Transverse colon (tissue), 4 donors: ENCODE measurements around the gene EIF1AD. TPM values are rescaled to one million over a fixed set of nuclear protein-coding genes. Genes with fewer than 3 reads are reported as not detected.

Source experiments
- DNase-seq: peaks from one replicate; pipeline ENCODE4 v3.0.0-alpha.2; 2019
- H3K27ac ChIP-seq, 4 donors: fragments of 200-600 bp; sonication (generic); 2 replicates each; pipeline ENCODE4 v1.5.1; 2016 to 2018; ENCODE audit warnings: inconsistent platforms in 4 of 4
- H3K27me3 ChIP-seq: fragments of 200-600 bp; sonication (generic); 2 replicates; pipeline ENCODE4 v1.5.1; 2017; ENCODE audit warnings: inconsistent platforms
- H3K36me3 ChIP-seq, 4 donors: fragments of 200-600 bp; sonication (generic); 2 replicates each; pipeline ENCODE4 v1.5.1; 2017 to 2019; ENCODE audit warnings: inconsistent platforms in 4 of 4
- H3K4me1 ChIP-seq, 4 donors: fragments of 200-600 bp; sonication (generic); 2 replicates each; pipeline ENCODE4 v1.5.1; 2017 to 2020; ENCODE audit warnings: inconsistent platforms in 4 of 4
- H3K4me3 ChIP-seq, 4 donors: fragments of 200-600 bp; sonication (generic); 1 replicate in 1 of 4; 2 replicates in 3 of 4; pipeline versions ENCODE4 v1.5.1 to v1.6.1; 2017 to 2019; ENCODE audit warnings: inconsistent platforms in 4 of 4
- H3K9me3 ChIP-seq, 2 donors: fragments of 200-600 bp; sonication (generic); 2 replicates each; pipeline ENCODE4 v1.5.1; 2017 to 2019; ENCODE audit warnings: inconsistent platforms in 2 of 2
- EP300 ChIP-seq: sonication (generic); formaldehyde crosslinking; IDR thresholded peaks from one replicate; pipeline ENCODE4 v1.6.1; 2017; ENCODE audit warnings: antibody characterized with exemption, low read depth
- POLR2A ChIP-seq: fragments of 450-650 bp; IDR thresholded peaks from one replicate; pipeline ENCODE4 v1.6.1; 2016; ENCODE audit warnings: antibody characterized with exemption, mild to moderate bottlenecking, moderate library complexity
- POLR2AphosphoS5 ChIP-seq, 3 donors: sonication (generic); formaldehyde crosslinking; IDR thresholded peaks; one replicate each; pipeline ENCODE4 v1.6.1; 2016; ENCODE audit warnings: antibody characterized with exemption in 3 of 3
- WGBS, 2 donors: methylation state at CpG; one replicate each; pipeline ENCODE4 v1.1.5; 2018; ENCODE audit warnings: low coverage in 1 of 2; 5-methylcytosine and 5-hydroxymethylcytosine counted together
- in situ Hi-C, 4 donors: fragments of 200-750 bp; cut with MboI; loops; one replicate each; pipeline versions ENCODE4 v1.15.0 to v1.15.1; 2017; ENCODE audit warnings: low sequenced_read_pairs in 3 of 4, low pct_ligation_motif_present in 1 of 4, low pct_unique_long_range_greater_than_20kb in 1 of 4
- intact Hi-C: fragments of 100-400 bp; cut with DNase I; formaldehyde crosslinking; loops from one replicate; pipeline ENCODE4 v1.15.1; 2023; ENCODE audit warnings: low total_unique reads
- total RNA-seq, 4 donors: library from RNA; depleted of rRNA; stranded (reverse); fragments of >200 nt; gene quantifications; one replicate each; pipeline ENCODE4 v1.1.0, GENCODE V29; 2016
- TF ChIP-seq, protein P1 (sequence below), 5 experiments: fragments of 200-600 bp in 3 of 5; fragments of 450-650 bp in 2 of 5; sonication (generic) in 3 of 5; IDR thresholded peaks; 1 replicate in 2 of 5; 2 replicates in 3 of 5; pipeline ENCODE4 v1.5.1; 2016 to 2017; ENCODE audit warnings: antibody characterized with exemption in 5 of 5, inconsistent platforms in 3 of 5, mild to moderate bottlenecking in 2 of 5, moderate library complexity in 1 of 5

The EIF1AD gene
- total RNA-seq, 4 donors from 2014 or later, result 14.6 to 82.6 (median 31.2) TPM

DNA sequence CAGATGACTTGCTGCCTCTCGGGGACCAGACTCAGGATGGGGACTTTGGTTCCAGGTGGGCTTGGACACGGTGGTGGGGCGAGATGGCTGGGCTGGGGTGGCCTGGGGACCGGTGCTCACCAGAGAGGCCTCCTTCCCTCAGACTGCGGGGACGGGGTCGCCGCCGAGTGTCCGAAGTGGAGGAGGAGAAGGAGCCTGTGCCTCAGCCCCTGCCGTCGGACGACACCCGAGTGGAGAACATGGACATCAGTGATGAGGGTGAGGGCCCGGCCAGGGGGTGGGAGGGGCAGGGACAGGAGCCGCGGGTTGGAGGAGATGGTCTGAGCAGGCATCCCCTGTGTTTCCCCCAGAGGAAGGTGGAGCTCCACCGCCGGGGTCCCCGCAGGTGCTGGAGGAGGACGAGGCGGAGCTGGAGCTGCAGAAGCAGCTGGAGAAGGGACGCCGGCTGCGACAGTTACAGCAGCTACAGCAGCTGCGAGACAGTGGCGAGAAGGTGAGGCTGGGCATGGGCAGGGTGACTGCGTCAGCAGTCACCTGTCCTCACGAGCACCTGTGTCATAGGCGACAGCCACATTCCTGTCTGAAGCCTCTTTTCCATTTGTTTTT is 34.5 kb downstream of the EIF1AD start:
- Histone ChIP-seq H3K36me3 (peaks cover 0 to 60% (median 30%) of the 10 kb centered on the region in 4 donors), H3K27me3 (no peaks in the 10 kb centered on the region), H3K27ac (no peak overlapping the region), H3K4me1 (peaks cover 13 to 18% (median 15%) of the 10 kb centered on the region in 4 donors), H3K9me3 (no peaks in the 10 kb centered on the region), H3K4me3 (no peak overlapping the region)
- intact Hi-C loops (no loop called here), in situ Hi-C loops (no loop called here)
- TF ChIP-seq POLR2A (no peak), EP300 (no peak), POLR2AphosphoS5 (IDR thresholded peaks at IDR 0.05) (no peak)
- TF ChIP-seq, protein P1, sequence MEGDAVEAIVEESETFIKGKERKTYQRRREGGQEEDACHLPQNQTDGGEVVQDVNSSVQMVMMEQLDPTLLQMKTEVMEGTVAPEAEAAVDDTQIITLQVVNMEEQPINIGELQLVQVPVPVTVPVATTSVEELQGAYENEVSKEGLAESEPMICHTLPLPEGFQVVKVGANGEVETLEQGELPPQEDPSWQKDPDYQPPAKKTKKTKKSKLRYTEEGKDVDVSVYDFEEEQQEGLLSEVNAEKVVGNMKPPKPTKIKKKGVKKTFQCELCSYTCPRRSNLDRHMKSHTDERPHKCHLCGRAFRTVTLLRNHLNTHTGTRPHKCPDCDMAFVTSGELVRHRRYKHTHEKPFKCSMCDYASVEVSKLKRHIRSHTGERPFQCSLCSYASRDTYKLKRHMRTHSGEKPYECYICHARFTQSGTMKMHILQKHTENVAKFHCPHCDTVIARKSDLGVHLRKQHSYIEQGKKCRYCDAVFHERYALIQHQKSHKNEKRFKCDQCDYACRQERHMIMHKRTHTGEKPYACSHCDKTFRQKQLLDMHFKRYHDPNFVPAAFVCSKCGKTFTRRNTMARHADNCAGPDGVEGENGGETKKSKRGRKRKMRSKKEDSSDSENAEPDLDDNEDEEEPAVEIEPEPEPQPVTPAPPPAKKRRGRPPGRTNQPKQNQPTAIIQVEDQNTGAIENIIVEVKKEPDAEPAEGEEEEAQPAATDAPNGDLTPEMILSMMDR (IDR thresholded peaks at IDR 0.05), result no peak
- no peak for DNase-seq
- 94 to 100% methylated on average over 2 to 30 of the region's 30 CpGs for WGBS, 2 donors

DNA sequence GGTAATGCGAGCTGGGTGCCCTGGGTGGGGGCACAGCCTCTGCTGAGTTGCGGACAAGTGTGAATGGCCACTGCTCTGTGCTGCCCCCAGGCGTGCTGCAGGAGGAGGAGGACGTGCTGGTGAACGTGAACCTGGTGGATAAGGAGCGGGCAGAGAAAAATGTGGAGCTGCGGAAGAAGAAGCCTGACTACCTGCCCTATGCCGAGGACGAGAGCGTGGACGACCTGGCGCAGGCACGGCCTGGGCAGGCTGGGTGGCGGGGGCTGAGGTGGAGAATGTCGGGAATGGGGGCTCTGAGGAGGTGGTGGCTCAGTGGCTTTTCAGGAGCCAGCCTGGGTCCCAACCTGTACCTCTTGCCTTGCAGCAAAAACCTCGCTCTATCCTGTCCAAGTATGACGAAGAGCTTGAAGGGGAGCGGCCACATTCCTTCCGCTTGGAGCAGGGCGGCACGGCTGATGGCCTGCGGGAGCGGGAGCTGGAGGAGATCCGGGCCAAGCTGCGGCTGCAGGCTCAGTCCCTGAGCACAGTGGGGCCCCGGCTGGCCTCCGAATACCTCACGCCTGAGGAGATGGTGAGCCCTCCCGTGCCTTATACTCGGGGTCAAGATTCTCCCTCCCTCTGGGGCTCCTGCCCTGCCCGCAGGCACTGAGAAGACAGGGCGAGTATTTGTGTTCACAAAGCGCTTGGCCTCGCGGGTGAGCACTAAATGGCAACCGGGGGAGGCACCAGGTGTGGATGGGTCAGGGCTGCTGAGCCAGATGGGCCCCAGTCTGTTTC is 35.8 kb downstream of the EIF1AD start:
- no peaks in the 10 kb centered on the region for H3K27me3 ChIP-seq
- in situ Hi-C loops, result no loop called here
- WGBS, 2 donors, result 93 to 95% methylated on average over 3 to 36 of the region's 36 CpGs
- DNase-seq, result no peak
- H3K36me3 ChIP-seq, result peaks cover 0 to 60% (median 30%) of the 10 kb centered on the region in 4 donors
- intact Hi-C loops, result no loop called here
- H3K4me3 ChIP-seq, result no peak overlapping the region
- H3K9me3 ChIP-seq, result no peaks in the 10 kb centered on the region
- peaks cover 14 to 21% (median 20%) of the 10 kb centered on the region in 4 donors for H3K4me1 ChIP-seq
- no peak for TF ChIP-seq EP300
- TF ChIP-seq, protein P1 (IDR thresholded peaks at IDR 0.05), result no peak
- H3K27ac ChIP-seq, result no peak overlapping the region

DNA sequence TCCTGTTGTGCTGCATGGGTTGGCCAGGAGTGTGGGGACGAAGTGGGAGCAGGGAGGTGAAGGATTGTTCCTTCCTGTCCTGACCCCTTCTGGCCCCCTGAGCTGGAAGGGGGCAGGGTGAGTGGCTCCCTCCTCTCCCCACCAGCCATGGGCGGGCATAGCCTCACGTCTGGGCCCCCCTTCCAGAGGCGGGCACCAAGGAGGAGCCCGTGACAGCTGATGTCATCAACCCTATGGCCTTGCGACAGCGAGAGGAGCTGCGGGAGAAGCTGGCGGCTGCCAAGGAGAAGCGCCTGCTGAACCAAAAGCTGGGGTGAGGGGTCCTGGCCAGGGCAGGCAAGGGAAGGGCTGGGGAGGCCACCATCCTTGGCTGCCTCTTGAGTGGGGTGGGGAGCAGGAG is 37.1 kb downstream of the EIF1AD start:
- intact Hi-C loops, result no loop called here
- in situ Hi-C loops, result no loop called here
- Histone ChIP-seq H3K27ac (no peak overlapping the region), H3K4me1 (peaks cover 19 to 26% (median 23%) of the 10 kb centered on the region in 4 donors), H3K4me3 (no peak overlapping the region), H3K27me3 (no peaks in the 10 kb centered on the region), H3K9me3 (no peaks in the 10 kb centered on the region), H3K36me3 (peaks cover 0 to 55% (median 30%) of the 10 kb centered on the region in 4 donors)
- no peak for DNase-seq
- no peak for TF ChIP-seq POLR2AphosphoS5 (IDR thresholded peaks at IDR 0.05)
- no peak for TF ChIP-seq POLR2A
- TF ChIP-seq, protein P1 (IDR thresholded peaks at IDR 0.05), result no peak
- no peak for TF ChIP-seq EP300
- 93% methylated on average over 10 of the region's 10 CpGs; no CpG with 5 or more reads in 1 of the 2 donors for WGBS, 2 donors

DNA sequence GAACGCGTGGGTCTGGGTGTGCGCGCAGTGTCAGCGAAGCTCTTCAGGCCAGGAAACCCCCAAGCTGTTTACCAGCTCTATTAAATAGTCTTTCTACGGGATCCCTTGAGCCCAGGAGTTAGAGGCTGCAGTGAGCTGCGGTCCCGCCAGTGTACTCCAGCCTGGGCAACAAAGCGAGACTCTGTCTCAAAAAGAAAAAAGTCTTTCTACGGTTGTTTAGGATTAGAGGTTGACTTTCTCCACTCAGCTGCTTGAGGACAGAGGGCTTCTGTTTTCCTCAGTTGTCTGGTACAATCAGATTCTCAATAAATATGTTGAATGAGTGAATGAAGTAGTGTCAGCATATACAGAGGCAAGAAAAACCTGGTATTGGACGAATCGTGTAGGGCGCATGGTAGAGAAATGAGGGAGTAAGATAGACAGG is 39.8 kb downstream of the EIF1AD start:
- peak overlapping the region; percentile 89 to 96 (median 93) for H3K27ac ChIP-seq
- peak overlapping the region; percentile 81 to 99 (median 97) for H3K4me3 ChIP-seq
- TF ChIP-seq POLR2AphosphoS5 (IDR thresholded peaks at IDR 0.05) (no peak), POLR2A (no peak), EP300 (no peak)
- TF ChIP-seq, protein P1 (IDR thresholded peaks at IDR 0.05), result no peak
- in situ Hi-C loops, result no loop called here
- H3K4me1 ChIP-seq, result peaks cover 19 to 26% (median 23%) of the 10 kb centered on the region in 4 donors
- 8 to 14% methylated on average over 4 to 13 of the region's 13 CpGs for WGBS, 2 donors
- DNase-seq, result no peak
- no peaks in the 10 kb centered on the region for H3K9me3 ChIP-seq
- no peaks in the 10 kb centered on the region for H3K27me3 ChIP-seq
- intact Hi-C loops, result no loop called here
- H3K36me3 ChIP-seq, result peaks cover 0 to 30% (median 19%) of the 10 kb centered on the region in 4 donors
